Stimulated activated naive CD8-positive, alpha-beta T cell treated with anti-CD3 and anti-CD28 coated beads, Interleukin-15, Interleukin-2, amounts not matched to agents 100 ng/mL and 50 ng/mL, for 24 hours (primary cell): ENCODE measurements around the gene RIMS3.
"Not testable (repeated sequence)": the region's sequence is repeated elsewhere in the genome, so short reads cannot be mapped to it uniquely, and the experiment has no call there.

Experiments used
- H3K27ac Mint-ChIP-seq: one replicate; pipeline ENCODE4 v1.8.0; 2021; ENCODE audit warnings: mild to moderate bottlenecking, mixed read lengths
- H3K27me3 Mint-ChIP-seq: one replicate; pipeline ENCODE4 v1.8.0; 2021; ENCODE audit warnings: mixed read lengths
- H3K36me3 Mint-ChIP-seq: one replicate; pipeline ENCODE4 v1.8.0; 2021; ENCODE audit warnings: low read depth, mixed read lengths
- H3K4me1 Mint-ChIP-seq: one replicate; pipeline ENCODE4 v1.8.0; 2021; ENCODE audit warnings: low read depth, mixed read lengths
- H3K4me3 Mint-ChIP-seq: one replicate; pipeline ENCODE4 v1.8.0; 2021; ENCODE audit warnings: mild to moderate bottlenecking, mixed read lengths
- H3K9me3 Mint-ChIP-seq: one replicate; pipeline ENCODE4 v1.8.0; 2021; ENCODE audit warnings: mixed read lengths

The RIMS3 gene

GRCh38 chr1:40665335-40666171, at the start of gene RIMS3:
Gene RIMS3 (minus strand): TSS chr1:40665682. CDS start chr1:40641925, 23,757 bp downstream.
- H3K27me3 Mint-ChIP-seq, result peaks cover 3% of the 10 kb centered on the region
- peak within 1 kb of the TSS; percentile 84 for H3K27ac Mint-ChIP-seq
- no peaks in the 10 kb centered on the region for H3K36me3 Mint-ChIP-seq
- no peaks in the 10 kb centered on the region for H3K9me3 Mint-ChIP-seq
- peak within 1 kb of the TSS; percentile 86 for H3K4me3 Mint-ChIP-seq
- peaks cover 33% of the 10 kb centered on the region for H3K4me1 Mint-ChIP-seq

GRCh38 chr1:40712997-40713396, 47.5 kb upstream of the RIMS3 start:
- Mint-ChIP-seq H3K27ac (peak overlapping the region; percentile 67), H3K9me3 (no peaks in the 10 kb centered on the region), H3K36me3 (peaks cover 21% of the 10 kb centered on the region), H3K4me3 (peak overlapping the region; percentile 31), H3K4me1 (peaks cover 72% of the 10 kb centered on the region), H3K27me3 (no peaks in the 10 kb centered on the region)

- no peaks in the 10 kb centered on the region for H3K27me3 Mint-ChIP-seq
- H3K27ac Mint-ChIP-seq, result no peak overlapping the region
- peaks cover 21% of the 10 kb centered on the region for H3K36me3 Mint-ChIP-seq
- no peaks in the 10 kb centered on the region for H3K9me3 Mint-ChIP-seq
- no peak overlapping the region for H3K4me3 Mint-ChIP-seq
- peaks cover 73% of the 10 kb centered on the region for H3K4me1 Mint-ChIP-seq
These were observed 47.0 kb upstream of the RIMS3 start for GRCh38 chr1:40712405-40712944.

GRCh38 chr1:40711465-40712404, 46.3 kb upstream of the RIMS3 start:
- H3K9me3 Mint-ChIP-seq, result no peaks in the 10 kb centered on the region
- peaks cover 20% of the 10 kb centered on the region for H3K36me3 Mint-ChIP-seq
- H3K4me3 Mint-ChIP-seq, result peak overlapping the region; percentile 50
- H3K27me3 Mint-ChIP-seq, result no peaks in the 10 kb centered on the region
- peak overlapping the region; percentile 73 for H3K27ac Mint-ChIP-seq
- H3K4me1 Mint-ChIP-seq, result peaks cover 72% of the 10 kb centered on the region

- peaks cover 11% of the 10 kb centered on the region for H3K36me3 Mint-ChIP-seq
- peak overlapping the region; percentile 29 for H3K27ac Mint-ChIP-seq
- H3K4me3 Mint-ChIP-seq, result peak overlapping the region; percentile 33
These were observed 45.3 kb upstream of the RIMS3 start for GRCh38 chr1:40710581-40711315.

GRCh38 chr1:40709802-40710278, 44.4 kb upstream of the RIMS3 start:
- Mint-ChIP-seq H3K27me3 (no peaks in the 10 kb centered on the region), H3K4me3 (peak overlapping the region; percentile 84), H3K4me1 (peaks cover 60% of the 10 kb centered on the region), H3K36me3 (peaks cover 8% of the 10 kb centered on the region), H3K27ac (peak overlapping the region; percentile 85), H3K9me3 (no peaks in the 10 kb centered on the region)

More at GRCh38 chr1:40710581-40711315, 45.3 kb upstream of the RIMS3 start:
- Mint-ChIP-seq H3K27me3 (no peaks in the 10 kb centered on the region), H3K4me1 (peaks cover 62% of the 10 kb centered on the region), H3K9me3 (no peaks in the 10 kb centered on the region)

- Mint-ChIP-seq H3K4me3 (peak overlapping the region; percentile 84), H3K27ac (peak overlapping the region; percentile 85), H3K9me3 (no peaks in the 10 kb centered on the region), H3K27me3 (no peaks in the 10 kb centered on the region), H3K4me1 (peaks cover 66% of the 10 kb centered on the region), H3K36me3 (peaks cover 8% of the 10 kb centered on the region)
These were observed 43.8 kb upstream of the RIMS3 start for GRCh38 chr1:40709100-40709801.

GRCh38 chr1:40708750-40709099, 43.2 kb upstream of the RIMS3 start:
- peak overlapping the region; percentile 84 for H3K4me3 Mint-ChIP-seq
- no peaks in the 10 kb centered on the region for H3K9me3 Mint-ChIP-seq
- peaks cover 8% of the 10 kb centered on the region for H3K36me3 Mint-ChIP-seq
- no peaks in the 10 kb centered on the region for H3K27me3 Mint-ChIP-seq
- H3K4me1 Mint-ChIP-seq, result peaks cover 69% of the 10 kb centered on the region
- peak overlapping the region; percentile 85 for H3K27ac Mint-ChIP-seq

- no peak overlapping the region for H3K27ac Mint-ChIP-seq
- H3K4me3 Mint-ChIP-seq, result no peak overlapping the region
- no peaks in the 10 kb centered on the region for H3K27me3 Mint-ChIP-seq
- H3K9me3 Mint-ChIP-seq, result no peaks in the 10 kb centered on the region
- peaks cover 67% of the 10 kb centered on the region for H3K4me1 Mint-ChIP-seq
- H3K36me3 Mint-ChIP-seq, result peaks cover under 1% of the 10 kb centered on the region
These were observed 41.1 kb upstream of the RIMS3 start for GRCh38 chr1:40706626-40707025.

GRCh38 chr1:40704817-40705733, 39.6 kb upstream of the RIMS3 start:
- Mint-ChIP-seq H3K27ac (no peak overlapping the region), H3K4me1 (peaks cover 51% of the 10 kb centered on the region), H3K27me3 (no peaks in the 10 kb centered on the region), H3K9me3 (no peaks in the 10 kb centered on the region), H3K36me3 (no peaks in the 10 kb centered on the region), H3K4me3 (no peak overlapping the region)

- Mint-ChIP-seq H3K27me3 (no peaks in the 10 kb centered on the region), H3K4me3 (no peak overlapping the region), H3K36me3 (no peaks in the 10 kb centered on the region), H3K4me1 (peaks cover 51% of the 10 kb centered on the region), H3K27ac (no peak overlapping the region), H3K9me3 (no peaks in the 10 kb centered on the region)
These were observed 37.8 kb upstream of the RIMS3 start for GRCh38 chr1:40703316-40703715.

- not testable (repeated sequence) for H3K27ac Mint-ChIP-seq, H3K36me3 Mint-ChIP-seq, H3K27me3 Mint-ChIP-seq, H3K4me3 Mint-ChIP-seq, H3K9me3 Mint-ChIP-seq
- H3K4me1 Mint-ChIP-seq, result peaks cover 50% of the 10 kb centered on the region
These were observed 37.3 kb upstream of the RIMS3 start for GRCh38 chr1:40702810-40703209.

GRCh38 chr1:40701684-40702083, 36.2 kb upstream of the RIMS3 start:
- H3K4me3 Mint-ChIP-seq, result no peak overlapping the region
- peaks cover 60% of the 10 kb centered on the region for H3K4me1 Mint-ChIP-seq
- no peak overlapping the region for H3K27ac Mint-ChIP-seq
- peaks cover 7% of the 10 kb centered on the region for H3K36me3 Mint-ChIP-seq
- no peaks in the 10 kb centered on the region for H3K27me3 Mint-ChIP-seq
- H3K9me3 Mint-ChIP-seq, result no peaks in the 10 kb centered on the region
